ENCODE results near the gene ZDHHC12. TPM values are rescaled to one million over a fixed set of nuclear protein-coding genes. Genes with fewer than 3 reads are reported as not detected.

The ZDHHC12 gene
- total and polyA plus RNA-seq, 4 donors: 24.7 to 48.2 (median 30.3) TPM

DNA sequence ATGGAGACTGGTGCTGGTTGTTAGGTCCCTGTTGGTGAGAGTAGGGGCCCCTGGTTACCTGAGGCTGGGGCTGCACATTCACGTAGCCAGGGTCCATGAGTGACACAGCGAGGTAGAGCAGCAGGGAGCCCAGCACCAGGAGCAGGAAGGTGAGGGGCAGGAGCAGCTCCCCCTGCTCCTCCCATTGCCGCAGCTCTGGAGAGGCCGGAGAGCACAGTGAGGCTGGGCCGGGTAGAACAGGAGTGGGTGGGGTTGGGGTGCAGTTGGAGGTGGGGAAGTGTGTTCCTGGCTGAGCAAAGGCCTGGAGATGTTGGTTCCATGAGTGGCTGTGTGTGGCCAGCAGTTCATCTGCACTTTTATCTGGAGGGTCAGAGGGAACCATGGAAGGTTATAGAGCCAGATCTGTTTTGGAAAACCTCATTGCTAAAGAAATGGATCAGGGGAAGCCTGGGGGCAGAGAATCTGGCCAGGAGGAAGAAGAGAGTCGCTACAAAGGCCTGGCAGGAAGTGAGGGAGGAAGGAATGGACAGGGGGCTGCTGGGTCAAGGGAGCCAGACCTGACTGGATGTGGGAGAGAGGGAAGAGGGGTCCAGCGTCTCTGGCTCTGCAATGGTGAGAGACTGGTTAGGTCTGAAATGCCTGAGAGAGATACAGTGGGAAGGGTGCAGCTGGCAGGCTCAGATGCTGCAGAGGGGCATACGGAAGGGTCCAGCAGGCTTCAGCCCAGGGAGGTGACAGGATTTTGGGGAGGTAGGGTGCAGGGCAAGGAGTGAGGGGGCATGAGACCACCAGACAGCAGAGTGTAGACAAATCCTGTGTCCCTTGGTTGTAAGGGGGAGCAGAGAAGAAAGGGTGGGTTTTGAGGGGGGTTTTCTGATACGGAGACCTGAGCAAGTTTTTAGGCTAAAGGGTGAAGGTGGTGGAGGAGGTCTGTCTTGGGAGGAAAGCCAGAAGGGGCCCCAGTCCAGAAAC lies 1.3 kb downstream of the ZDHHC12 start:
- DNase-seq (ENCODE audit: low spot score): no peak
- WGBS: 80% methylated on average over 9 of the region's 9 CpGs
- no peak overlapping the region for H3K27ac ChIP-seq (ENCODE audit: low read depth in 1 of 2, low read length in 2 of 2)

DNA sequence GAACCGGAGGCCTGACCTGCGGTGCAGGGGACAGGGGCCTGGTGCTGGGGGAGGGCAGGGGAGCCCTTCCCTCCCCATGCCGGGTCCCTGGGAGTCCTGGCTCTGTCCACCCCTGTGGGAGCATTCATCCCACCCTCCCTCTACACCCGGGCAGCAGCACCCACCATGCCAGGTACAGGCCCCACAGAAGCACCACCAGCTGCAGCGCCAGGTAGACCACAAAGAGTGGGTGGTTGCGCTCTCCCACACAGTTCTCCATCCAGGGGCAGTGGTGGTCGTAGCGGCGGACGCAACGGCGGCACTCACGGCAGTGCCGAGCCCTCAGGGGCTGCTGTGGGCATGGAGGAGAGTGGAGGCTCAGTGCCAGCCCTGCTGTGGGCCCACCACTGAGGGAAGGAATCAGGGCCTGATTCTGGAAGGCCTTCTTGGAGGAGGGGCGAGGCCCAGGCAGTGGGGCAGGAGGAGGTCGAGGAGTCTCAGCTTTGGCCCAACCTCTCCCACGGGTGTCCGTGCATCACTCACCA lies 2.4 kb downstream of the ZDHHC12 start:
- Histone ChIP-seq H3K9me3 (ENCODE audit: control insufficient read depth in 4 of 4, low read length in 3 of 4) (no peaks in the 10 kb centered on the region), H3K4me3 (ENCODE audit: low read depth in 1 of 3, low read length in 3 of 3) (no peak overlapping the region), H3K27ac (ENCODE audit: low read depth in 1 of 2, low read length in 2 of 2) (no peak overlapping the region), H3K27me3 (ENCODE audit: control insufficient read depth in 4 of 4, insufficient read depth in 4 of 4, low read length in 3 of 4) (no peaks in the 10 kb centered on the region), H3K4me1 (ENCODE audit: control insufficient read depth in 4 of 4, insufficient read depth in 4 of 4, low read length in 3 of 4) (peaks cover 4 to 20% (median 14%) of the 10 kb centered on the region in 4 donors), H3K36me3 (ENCODE audit: control insufficient read depth in 4 of 4, insufficient read depth in 3 of 4, low read depth in 1 of 4, low read length in 3 of 4) (peaks cover 0 to 8% (median under 1%) of the 10 kb centered on the region in 4 donors), H3K9ac (ENCODE audit: low read depth in 1 of 2, low read length in 2 of 2) (no peak overlapping the region)
- WGBS: 97% methylated on average over 18 of the region's 18 CpGs
- DNase-seq (ENCODE audit: low spot score): no peak
- no peak for TF ChIP-seq EGR1 (IDR thresholded peaks at IDR 0.05; ENCODE audit: low read depth in 2 of 2)
- TF ChIP-seq RAD21 (IDR thresholded peaks at IDR 0.05): no peak
- no peak for TF ChIP-seq FOXA1 (IDR thresholded peaks at IDR 0.05)
- no peak for TF ChIP-seq FOXA2 (IDR thresholded peaks at IDR 0.05)
- TF ChIP-seq CTCF (IDR thresholded peaks at IDR 0.05; ENCODE audit: low read depth, low read length, missing input control): no peak
- TF ChIP-seq HNF4G (IDR thresholded peaks at IDR 0.05): no peak
- TF ChIP-seq ATF3 (IDR thresholded peaks at IDR 0.05): no peak
- TF ChIP-seq TAF1 (conservative IDR thresholded peaks at IDR 0.05): no peak
- TF ChIP-seq GABPA (IDR thresholded peaks at IDR 0.05 in 1 of 2, conservative IDR thresholded peaks at IDR 0.05 in 1 of 2): no peak
- TF ChIP-seq RXRA (IDR thresholded peaks at IDR 0.05): no peak
- no peak for TF ChIP-seq YY1 (IDR thresholded peaks at IDR 0.05)
- TF ChIP-seq HNF4A (conservative IDR thresholded peaks at IDR 0.05): no peak

More for the DNA sequence above, 1.3 kb downstream of the ZDHHC12 start:
- Histone ChIP-seq H3K4me1 (ENCODE audit: control insufficient read depth in 4 of 4, insufficient read depth in 4 of 4, low read length in 3 of 4) (peaks cover 4 to 20% (median 14%) of the 10 kb centered on the region in 4 donors), H3K4me3 (ENCODE audit: low read depth in 1 of 3, low read length in 3 of 3) (no peak overlapping the region), H3K36me3 (ENCODE audit: control insufficient read depth in 4 of 4, insufficient read depth in 3 of 4, low read depth in 1 of 4, low read length in 3 of 4) (peaks cover 0 to 8% (median under 1%) of the 10 kb centered on the region in 4 donors), H3K9me3 (ENCODE audit: control insufficient read depth in 4 of 4, low read length in 3 of 4) (no peaks in the 10 kb centered on the region), H3K9ac (ENCODE audit: low read depth in 1 of 2, low read length in 2 of 2) (no peak overlapping the region), H3K27me3 (ENCODE audit: control insufficient read depth in 4 of 4, insufficient read depth in 4 of 4, low read length in 3 of 4) (no peaks in the 10 kb centered on the region)
- TF ChIP-seq NR2F2 (IDR thresholded peaks at IDR 0.05) (no peak), TAF1 (conservative IDR thresholded peaks at IDR 0.05) (no peak), RXRA (IDR thresholded peaks at IDR 0.05) (no peak), FOXA2 (IDR thresholded peaks at IDR 0.05) (no peak)
- TF ChIP-seq, protein P1, sequence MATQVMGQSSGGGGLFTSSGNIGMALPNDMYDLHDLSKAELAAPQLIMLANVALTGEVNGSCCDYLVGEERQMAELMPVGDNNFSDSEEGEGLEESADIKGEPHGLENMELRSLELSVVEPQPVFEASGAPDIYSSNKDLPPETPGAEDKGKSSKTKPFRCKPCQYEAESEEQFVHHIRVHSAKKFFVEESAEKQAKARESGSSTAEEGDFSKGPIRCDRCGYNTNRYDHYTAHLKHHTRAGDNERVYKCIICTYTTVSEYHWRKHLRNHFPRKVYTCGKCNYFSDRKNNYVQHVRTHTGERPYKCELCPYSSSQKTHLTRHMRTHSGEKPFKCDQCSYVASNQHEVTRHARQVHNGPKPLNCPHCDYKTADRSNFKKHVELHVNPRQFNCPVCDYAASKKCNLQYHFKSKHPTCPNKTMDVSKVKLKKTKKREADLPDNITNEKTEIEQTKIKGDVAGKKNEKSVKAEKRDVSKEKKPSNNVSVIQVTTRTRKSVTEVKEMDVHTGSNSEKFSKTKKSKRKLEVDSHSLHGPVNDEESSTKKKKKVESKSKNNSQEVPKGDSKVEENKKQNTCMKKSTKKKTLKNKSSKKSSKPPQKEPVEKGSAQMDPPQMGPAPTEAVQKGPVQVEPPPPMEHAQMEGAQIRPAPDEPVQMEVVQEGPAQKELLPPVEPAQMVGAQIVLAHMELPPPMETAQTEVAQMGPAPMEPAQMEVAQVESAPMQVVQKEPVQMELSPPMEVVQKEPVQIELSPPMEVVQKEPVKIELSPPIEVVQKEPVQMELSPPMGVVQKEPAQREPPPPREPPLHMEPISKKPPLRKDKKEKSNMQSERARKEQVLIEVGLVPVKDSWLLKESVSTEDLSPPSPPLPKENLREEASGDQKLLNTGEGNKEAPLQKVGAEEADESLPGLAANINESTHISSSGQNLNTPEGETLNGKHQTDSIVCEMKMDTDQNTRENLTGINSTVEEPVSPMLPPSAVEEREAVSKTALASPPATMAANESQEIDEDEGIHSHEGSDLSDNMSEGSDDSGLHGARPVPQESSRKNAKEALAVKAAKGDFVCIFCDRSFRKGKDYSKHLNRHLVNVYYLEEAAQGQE (IDR thresholded peaks at IDR 0.05): no peak

Measured in liver (tissue), 9 donors.